WI38 (cell line): Measurements from ENCODE around the gene COL2A1.

Experiments
- H3K4me3 ChIP-seq: 2 replicates; pipeline ENCODE4 v1.5.1; 2011; ENCODE audit warnings: low read depth, mild to moderate bottlenecking, control low read depth, low read length
- TF ChIP-seq, protein P1 (sequence below): IDR thresholded peaks from 2 replicates; pipeline ENCODE4 v1.5.1; 2012; ENCODE audit warnings: low read depth, mild to moderate bottlenecking, control low read depth, low read length

Gene COL2A1

DNA sequence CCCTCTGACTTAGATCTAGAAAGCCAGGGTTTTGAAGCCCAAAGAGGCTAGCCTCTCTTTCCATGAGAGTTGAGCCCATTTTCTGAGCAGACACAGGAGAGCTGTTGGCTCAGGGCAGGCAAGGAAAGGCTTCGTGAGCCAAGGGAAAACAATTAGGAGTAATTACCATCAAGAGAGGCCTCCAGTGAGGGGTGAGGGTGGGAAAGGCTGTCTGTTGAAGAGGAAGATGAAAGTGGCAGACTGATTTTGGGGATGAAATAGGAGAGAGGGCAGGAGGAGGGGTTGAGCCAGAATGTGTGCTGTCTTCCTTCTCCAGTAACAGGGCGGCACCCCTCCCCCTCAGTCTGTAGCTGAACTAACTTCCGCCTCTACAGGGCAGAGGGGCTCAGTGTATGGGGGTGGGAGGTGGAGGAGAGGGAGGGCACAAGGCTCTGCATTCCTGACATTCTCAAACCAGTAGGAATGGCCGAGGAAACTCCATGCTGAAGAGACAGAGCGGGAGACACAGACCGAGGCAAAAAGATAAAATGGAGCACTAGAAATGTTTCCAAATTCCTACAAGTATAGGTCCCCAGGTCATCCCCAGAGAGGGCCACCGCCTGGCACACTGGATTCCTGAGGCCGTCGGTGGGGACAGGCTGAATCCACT, 33.1 kb upstream of the COL2A1 start:
- no peak overlapping the region for H3K4me3 ChIP-seq
- TF ChIP-seq, protein P1, sequence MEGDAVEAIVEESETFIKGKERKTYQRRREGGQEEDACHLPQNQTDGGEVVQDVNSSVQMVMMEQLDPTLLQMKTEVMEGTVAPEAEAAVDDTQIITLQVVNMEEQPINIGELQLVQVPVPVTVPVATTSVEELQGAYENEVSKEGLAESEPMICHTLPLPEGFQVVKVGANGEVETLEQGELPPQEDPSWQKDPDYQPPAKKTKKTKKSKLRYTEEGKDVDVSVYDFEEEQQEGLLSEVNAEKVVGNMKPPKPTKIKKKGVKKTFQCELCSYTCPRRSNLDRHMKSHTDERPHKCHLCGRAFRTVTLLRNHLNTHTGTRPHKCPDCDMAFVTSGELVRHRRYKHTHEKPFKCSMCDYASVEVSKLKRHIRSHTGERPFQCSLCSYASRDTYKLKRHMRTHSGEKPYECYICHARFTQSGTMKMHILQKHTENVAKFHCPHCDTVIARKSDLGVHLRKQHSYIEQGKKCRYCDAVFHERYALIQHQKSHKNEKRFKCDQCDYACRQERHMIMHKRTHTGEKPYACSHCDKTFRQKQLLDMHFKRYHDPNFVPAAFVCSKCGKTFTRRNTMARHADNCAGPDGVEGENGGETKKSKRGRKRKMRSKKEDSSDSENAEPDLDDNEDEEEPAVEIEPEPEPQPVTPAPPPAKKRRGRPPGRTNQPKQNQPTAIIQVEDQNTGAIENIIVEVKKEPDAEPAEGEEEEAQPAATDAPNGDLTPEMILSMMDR = no peak

DNA sequence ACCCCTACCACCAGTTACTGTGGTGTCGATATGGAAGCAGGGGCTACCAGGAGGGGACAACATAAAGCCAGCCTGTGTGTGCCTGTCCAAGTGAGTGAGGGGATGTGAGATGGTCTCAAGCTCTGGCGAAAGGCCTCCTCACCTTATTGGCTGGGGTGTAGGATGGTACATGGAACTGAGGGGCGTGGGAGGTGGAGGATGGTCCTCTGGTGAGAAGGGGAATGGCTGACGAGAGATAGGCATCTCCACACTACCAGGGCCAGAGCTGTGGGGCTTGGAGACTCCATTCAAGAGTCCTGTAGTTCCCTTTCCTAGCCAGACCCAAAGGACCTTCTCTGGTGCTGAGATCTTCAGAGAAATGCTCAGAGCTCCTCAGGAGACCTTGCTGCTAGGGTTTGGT, 32.5 kb upstream of the COL2A1 start:
- TF ChIP-seq, protein P1 = no peak
- no peak overlapping the region for H3K4me3 ChIP-seq

DNA sequence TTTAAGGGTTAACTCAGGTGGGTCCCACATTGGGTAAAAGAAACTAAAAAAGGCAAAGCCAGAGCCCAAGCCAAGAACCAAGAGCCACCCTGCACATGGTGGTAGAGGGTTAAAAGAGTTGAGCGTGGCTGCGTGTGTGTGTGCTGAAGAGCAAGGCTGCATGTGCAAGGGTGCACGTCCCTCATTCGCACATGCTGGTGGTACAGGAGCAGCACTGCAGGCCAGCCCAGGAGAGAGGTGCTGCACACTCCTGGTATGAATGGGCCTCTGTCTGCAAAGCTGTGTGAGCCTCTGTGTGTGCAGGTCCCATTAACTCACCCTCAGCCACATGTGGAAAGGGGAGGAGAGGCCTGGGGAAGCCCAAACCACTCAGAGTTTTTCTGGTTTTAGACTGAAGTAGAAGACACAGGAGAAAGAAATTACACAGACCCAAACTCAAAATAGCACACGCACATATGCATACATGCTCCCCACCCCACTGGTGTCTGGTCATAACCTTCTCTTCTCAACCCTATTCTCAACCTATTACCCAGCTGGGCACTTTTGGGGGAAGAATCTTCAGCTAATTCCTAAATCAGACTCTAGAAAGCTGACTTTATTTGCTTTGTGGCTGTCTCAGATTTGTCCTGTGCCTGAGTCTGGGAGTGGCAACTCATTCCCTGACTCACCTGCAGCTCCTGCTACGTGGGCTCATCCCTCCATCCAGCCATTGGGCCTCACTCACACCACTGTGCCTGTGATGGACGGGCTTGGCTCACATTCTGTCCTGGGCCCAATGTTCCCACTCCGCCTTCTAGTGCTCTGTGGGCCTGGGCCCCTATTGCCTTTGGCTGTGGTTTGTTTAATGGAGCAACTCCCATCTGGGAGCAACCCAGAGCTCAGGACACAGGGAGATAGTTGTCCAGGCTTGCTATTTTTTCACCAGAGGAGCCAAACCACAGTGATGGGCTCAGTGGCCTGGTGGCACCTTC, 30.8 kb upstream of the COL2A1 start:
- TF ChIP-seq, protein P1 = no peak
- H3K4me3 ChIP-seq = no peak overlapping the region

DNA sequence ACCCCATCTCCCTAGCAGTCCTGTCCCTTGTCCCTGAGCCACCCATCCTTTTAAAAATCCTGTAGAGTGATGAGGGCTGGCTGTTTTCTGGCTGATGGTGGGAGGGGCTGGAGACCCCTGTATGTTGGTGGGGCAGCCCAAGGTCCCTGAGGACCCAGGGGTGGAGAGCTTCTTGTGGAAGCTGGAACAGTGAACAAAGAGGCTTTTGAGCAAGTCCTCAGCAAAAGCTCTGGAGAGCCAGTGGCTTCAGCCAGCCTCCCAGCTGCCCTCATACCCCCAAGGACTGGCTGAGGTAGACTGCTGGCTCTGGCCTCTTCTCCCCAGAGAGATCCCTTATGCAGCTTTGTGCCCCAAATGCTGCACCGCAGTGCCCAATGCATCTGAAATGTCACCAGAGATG, 29.2 kb upstream of the COL2A1 start:
- H3K4me3 ChIP-seq = no peak overlapping the region
- TF ChIP-seq, protein P1 = no peak

DNA sequence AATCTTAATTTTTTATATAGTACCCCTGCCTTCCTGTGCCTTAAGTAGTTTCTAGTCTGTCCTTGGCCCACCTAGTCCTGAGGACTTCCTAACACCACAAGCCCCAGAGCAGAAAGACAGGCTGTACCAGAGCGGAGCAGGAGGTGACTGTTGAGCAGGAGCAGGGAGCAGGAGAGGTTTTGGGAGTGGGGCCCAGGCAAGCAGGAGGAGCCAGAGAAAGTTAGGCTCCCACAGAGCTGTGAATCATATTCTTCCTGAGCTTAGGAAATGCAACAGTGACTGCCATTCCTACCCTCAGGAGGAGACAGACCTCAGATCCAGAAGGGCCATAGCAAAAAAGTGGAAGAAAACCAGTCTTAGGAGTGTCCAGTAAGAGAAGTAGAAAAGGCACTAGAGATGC, 28.3 kb upstream of the COL2A1 start:
- TF ChIP-seq, protein P1 = no peak
- H3K4me3 ChIP-seq = no peak overlapping the region

DNA sequence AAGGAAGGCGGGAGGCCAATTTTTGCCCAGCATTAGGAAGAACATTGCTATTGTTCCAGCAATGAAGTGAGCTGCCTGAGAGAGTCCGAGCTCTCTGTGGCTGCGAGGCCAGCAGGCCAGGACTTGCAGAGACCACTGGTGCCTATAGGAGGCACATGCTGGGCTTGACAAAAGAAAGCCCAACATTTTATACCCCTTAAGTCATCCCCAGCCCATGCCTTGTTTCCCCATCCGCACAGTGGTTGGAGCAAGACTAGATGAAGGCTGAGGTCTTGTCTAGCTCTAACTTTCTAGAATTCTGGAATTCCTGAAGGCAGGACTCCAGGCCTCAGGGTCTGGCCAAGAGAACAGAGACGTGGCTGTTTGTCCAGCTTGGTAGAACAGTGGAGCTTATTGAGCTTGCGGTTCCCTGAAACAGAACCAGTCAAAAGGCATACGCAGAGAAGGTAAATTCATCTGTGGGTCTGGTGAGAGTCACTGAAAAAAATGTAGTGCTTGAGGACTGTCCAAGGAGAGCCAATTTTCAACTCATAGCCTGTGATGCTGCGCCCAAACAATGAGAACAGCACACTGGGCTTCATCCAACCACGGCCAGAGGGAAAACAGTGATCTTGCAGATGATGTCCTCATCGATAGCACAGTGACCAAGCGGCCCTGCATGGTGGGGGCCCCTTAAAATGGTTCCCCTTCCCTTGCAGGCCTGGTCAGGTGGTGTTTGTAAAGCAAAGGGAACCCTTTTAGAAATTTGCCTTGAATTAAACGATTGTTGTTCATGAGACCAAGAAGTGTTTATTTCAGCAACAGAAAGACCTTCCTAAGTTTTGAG, 27.1 kb upstream of the COL2A1 start:
- no peak overlapping the region for H3K4me3 ChIP-seq
- TF ChIP-seq, protein P1 = no peak
